HepG2 (cell line): ENCODE data around the gene CPEB2. TPM values are rescaled to one million over a fixed set of nuclear protein-coding genes. Genes with fewer than 3 reads are reported as not detected.

Experiments used
- ATAC-seq: fragments of 200-7000 bp; cut with Tn5 transposase; 3 replicates; pipeline ENCODE4 v1.9.1; 2020; ENCODE audit warnings: mild to moderate bottlenecking, moderate library complexity
- BruUV-seq: library from RNA; stranded (reverse); fragments of 400-500 nt; replicated peaks from 2 replicates; lab custom pipeline; 2021; lab: Mats Ljungman, UMichigan
- CTCF ChIA-PET: fragments of 300-600 bp; formaldehyde crosslinking; extraction: SDS; loops from one replicate; lab custom pipeline; 2021; ENCODE audit warnings: low total read pairs, inconsistent platforms, low intra/inter-chr PET ratio; lab: Yijun Ruan, JAX
- POLR2A ChIA-PET: fragments of 350-600 bp; sonication (Branson Sonifier 250); formaldehyde crosslinking; loops from one replicate; lab custom pipeline; 2020; ENCODE audit warnings: antibody characterized with exemption, inconsistent platforms; lab: Yijun Ruan, JAX
- DNase-seq: peaks from one replicate; pipeline ENCODE4 v3.0.0-alpha.2; 2015; ENCODE audit warnings: low spot score
- FAIRE-seq: peaks from 3 replicates; lab custom pipeline; 2011; peaks lifted over from hg19 to GRCh38; lab: Jason Lieb, UNC
- H2AFZ ChIP-seq: one replicate; pipeline ENCODE4 v1.6.1; 2011; ENCODE audit warnings: low read length, inconsistent platforms
- H3K27ac ChIP-seq: fragments of 300-600 bp; 3 replicates; pipeline ENCODE4 v1.8.0; 2011; ENCODE audit warnings: mixed run types, mild to moderate bottlenecking, mixed read lengths, low read length, inconsistent platforms; ENCODE audit not compliant: insufficient read depth; ENCODE audit errors: extremely low read length
- H3K27me3 ChIP-seq, 2 experiments: fragments of 200-600 bp in 1 of 2; 2 replicates in 1 of 2; 3 replicates in 1 of 2; pipeline versions ENCODE4 v1.6.0 to v1.8.0; 2011; ENCODE audit warnings: low read length in 2 of 2, mild to moderate bottlenecking in 2 of 2, moderate library complexity in 2 of 2, inconsistent platforms in 1 of 2; ENCODE audit not compliant: insufficient read depth in 2 of 2, control insufficient read depth in 1 of 2
- H3K36me3 ChIP-seq, 2 experiments: fragments of 200-600 bp in 1 of 2; replicated peaks in 1 of 2; 2 replicates in 1 of 2; 3 replicates in 1 of 2; pipeline versions ENCODE4 v1.5.1 to v1.8.0; 2011; ENCODE audit warnings: low read length in 2 of 2, inconsistent platforms in 1 of 2; ENCODE audit not compliant: insufficient read depth in 2 of 2, control insufficient read depth in 1 of 2
- H3K4me1 ChIP-seq: 2 replicates; pipeline ENCODE4 v1.5.1; 2012; ENCODE audit warnings: low read length, inconsistent platforms; ENCODE audit not compliant: insufficient read depth
- H3K4me2 ChIP-seq: 2 replicates; pipeline ENCODE4 v1.6.0; 2011; ENCODE audit warnings: low read depth, low read length, inconsistent platforms
- H3K4me3 ChIP-seq, 3 experiments: fragments of 200-600 bp in 1 of 3; sonication (generic), shearing (Covaris generic) in 1 of 3; replicated peaks in 1 of 3; 2 replicates each; pipeline ENCODE4 v1.5.1; 2011 to 2016; ENCODE audit warnings: low read length in 3 of 3, inconsistent platforms in 2 of 3, low read depth in 2 of 3, mild to moderate bottlenecking in 2 of 3, control low read depth in 1 of 3, mixed read lengths in 1 of 3; ENCODE audit not compliant: insufficient read depth in 1 of 3
- H3K79me2 ChIP-seq: one replicate; pipeline ENCODE4 v1.6.1; 2011; ENCODE audit warnings: low read length, inconsistent platforms; ENCODE audit not compliant: insufficient read depth
- H3K9ac ChIP-seq: 2 replicates; pipeline ENCODE4 v1.6.0; 2011; ENCODE audit warnings: mild to moderate bottlenecking, low read depth, low read length, inconsistent platforms; ENCODE audit not compliant: insufficient read depth
- H3K9me3 ChIP-seq: 2 replicates; pipeline ENCODE4 v1.5.1; 2012; ENCODE audit warnings: mild to moderate bottlenecking, low read length
- H4K20me1 ChIP-seq: 2 replicates; pipeline ENCODE4 v1.6.0; 2011; ENCODE audit warnings: inconsistent platforms, mild to moderate bottlenecking, low read length, moderate library complexity; ENCODE audit not compliant: insufficient read depth
- DPF2 ChIP-seq: sonication (generic); formaldehyde crosslinking; IDR thresholded peaks from 2 replicates; pipeline ENCODE4 v1.4.0; 2020; ENCODE audit warnings: mild to moderate bottlenecking, low read depth, missing genetic modification reagents, borderline replicate concordance
- NFKBIZ ChIP-seq: IDR thresholded peaks from 2 replicates; pipeline ENCODE4 v1.6.1; 2018; ENCODE audit warnings: missing genetic modification reagents, missing compliant biosample characterization
- SOX5 ChIP-seq: IDR thresholded peaks from 2 replicates; pipeline ENCODE4 v1.6.1; 2016; ENCODE audit warnings: borderline replicate concordance
- ZFP36L2 ChIP-seq: sonication (generic); formaldehyde crosslinking; IDR thresholded peaks from 2 replicates; pipeline ENCODE4 v1.4.0; 2020; ENCODE audit warnings: missing genetic modification reagents
- ZFP62 ChIP-seq: sonication (generic); formaldehyde crosslinking; IDR thresholded peaks from 2 replicates; pipeline ENCODE4 v1.4.0; 2020; ENCODE audit warnings: missing genetic modification reagents
- ZNF788 ChIP-seq: sonication (generic); formaldehyde crosslinking; IDR thresholded peaks from 2 replicates; pipeline ENCODE4 v1.5.0; 2020; ENCODE audit warnings: mild to moderate bottlenecking, missing genetic modification reagents, borderline replicate concordance
- ZSCAN31 ChIP-seq: sonication (generic); formaldehyde crosslinking; IDR thresholded peaks from 2 replicates; pipeline ENCODE4 v1.5.0; 2020; ENCODE audit warnings: low read depth, mild to moderate bottlenecking, missing genetic modification reagents
- WGBS: methylation state at CpG from one replicate; pipeline ENCODE4 v1.1.6; 2017; ENCODE audit warnings: low lambda C conversion rate; 5-methylcytosine and 5-hydroxymethylcytosine counted together
- in situ Hi-C: cut with HindIII; loops from 2 replicates; pipeline ENCODE4 v1.10.0; 2017; ENCODE audit warnings: low pct_unique_long_range_greater_than_20kb; ENCODE audit not compliant: extremely low pct_ligation_motif_present
- intact Hi-C: fragments of 100-400 bp; cut with micrococcal nuclease; formaldehyde crosslinking; loops from one replicate; pipeline ENCODE4 v1.10.0; 2022; ENCODE audit not compliant: unreplicated experiment
- polyA plus RNA-seq, 8 experiments: library from polyadenylated mRNA; depleted of rRNA in 3 of 8; stranded (reverse) in 7 of 8; unstranded in 1 of 8; fragments of >200 nt; fragmentation: Illumina TruSeq in 4 of 8; extraction: Trizol in 4 of 8; gene quantifications; 2 replicates each; pipeline versions ENCODE4 v1.2.1 to v1.2.3, GENCODE V29; 2011 to 2016; ENCODE audit warnings: low read depth in 4 of 8, missing spikeins in 1 of 8, mixed read lengths in 1 of 8; ENCODE audit not compliant: insufficient read depth in 1 of 8
- total RNA-seq, 5 experiments: library from RNA; depleted of rRNA; stranded (reverse); fragments of >200 nt; fragmentation: Illumina TruSeq; extraction: Trizol; gene quantifications; 2 replicates each; pipeline ENCODE4 v1.2.3, GENCODE V29; 2016; ENCODE audit warnings: low read depth in 1 of 5
- TF ChIP-seq, protein P1 (sequence below): sonication (generic); formaldehyde crosslinking; IDR thresholded peaks from 2 replicates; pipeline ENCODE4 v1.4.0; 2020; ENCODE audit warnings: mild to moderate bottlenecking, missing genetic modification reagents
- TF ChIP-seq, protein P2 (sequence below): sonication (generic); formaldehyde crosslinking; IDR thresholded peaks from 2 replicates; pipeline ENCODE4 v1.8.1; 2023; ENCODE audit warnings: mild to moderate bottlenecking, missing genetic modification reagents
- TF ChIP-seq, protein P3 (sequence below): sonication (generic); formaldehyde crosslinking; IDR thresholded peaks from 2 replicates; pipeline ENCODE4 v1.4.0; 2020; ENCODE audit warnings: mild to moderate bottlenecking, missing genetic modification reagents

CPEB2 gene
- total and polyA plus RNA-seq, 2 of the 13 experiments (the other 11 are each of a cell fraction or from before 2014, with no cell fraction given), result 2.0 to 2.5 TPM

DNA sequence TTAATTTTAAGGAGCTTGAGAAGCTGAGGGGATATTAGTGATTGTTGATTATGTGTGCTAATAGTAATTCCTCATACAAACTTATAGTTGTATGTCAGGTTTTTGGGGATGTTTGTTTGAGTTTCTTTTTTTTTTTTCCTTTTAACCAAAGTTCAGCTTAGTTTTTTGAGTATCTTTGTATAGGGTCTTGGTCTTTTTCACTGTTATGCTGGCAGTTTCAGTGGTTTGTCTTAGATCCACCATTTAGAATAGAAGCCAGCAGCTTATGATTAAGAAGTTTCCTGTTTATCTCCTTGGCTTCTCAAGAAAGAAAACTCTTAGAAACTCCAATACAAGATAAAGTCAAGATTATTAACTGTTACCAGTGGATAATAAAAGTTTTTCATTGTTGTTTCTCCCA is 16.1 kb downstream of the CPEB2 start:
- in situ Hi-C loops, result loop anchor here (25.0 kb wide), 2 partner anchors 644 to 1381 kb away; partner anchors contain the start of genes BOD1L1 and FBXL5
- DNase-seq (no peak), FAIRE-seq (no peak), ATAC-seq (no peak)
- Histone ChIP-seq H3K4me1 (no peaks in the 10 kb centered on the region), H3K27ac (no peak overlapping the region), H3K36me3 (peaks cover 0 to 2% of the 10 kb centered on the region in 2 experiments; a peak in 1 of 5 replicates), H4K20me1 (no peaks in the 10 kb centered on the region), H3K4me2 (no peak overlapping the region), H2AFZ (no peak overlapping the region), H3K79me2 (no peaks in the 10 kb centered on the region), H3K9me3 (no peaks in the 10 kb centered on the region), H3K27me3 (no peaks in the 10 kb centered on the region; a peak in 1 of 5 replicates), H3K9ac (no peak overlapping the region), H3K4me3 (no peak overlapping the region)
- BruUV-seq, result no TSS peak
- ChIA-PET POLR2A (no interaction called here), CTCF (no interaction called here)
- TF ChIP-seq ZFP62 (CRISPR knock-in tag) (no peak), DPF2 (no peak)
- intact Hi-C loops, result no loop called here

DNA sequence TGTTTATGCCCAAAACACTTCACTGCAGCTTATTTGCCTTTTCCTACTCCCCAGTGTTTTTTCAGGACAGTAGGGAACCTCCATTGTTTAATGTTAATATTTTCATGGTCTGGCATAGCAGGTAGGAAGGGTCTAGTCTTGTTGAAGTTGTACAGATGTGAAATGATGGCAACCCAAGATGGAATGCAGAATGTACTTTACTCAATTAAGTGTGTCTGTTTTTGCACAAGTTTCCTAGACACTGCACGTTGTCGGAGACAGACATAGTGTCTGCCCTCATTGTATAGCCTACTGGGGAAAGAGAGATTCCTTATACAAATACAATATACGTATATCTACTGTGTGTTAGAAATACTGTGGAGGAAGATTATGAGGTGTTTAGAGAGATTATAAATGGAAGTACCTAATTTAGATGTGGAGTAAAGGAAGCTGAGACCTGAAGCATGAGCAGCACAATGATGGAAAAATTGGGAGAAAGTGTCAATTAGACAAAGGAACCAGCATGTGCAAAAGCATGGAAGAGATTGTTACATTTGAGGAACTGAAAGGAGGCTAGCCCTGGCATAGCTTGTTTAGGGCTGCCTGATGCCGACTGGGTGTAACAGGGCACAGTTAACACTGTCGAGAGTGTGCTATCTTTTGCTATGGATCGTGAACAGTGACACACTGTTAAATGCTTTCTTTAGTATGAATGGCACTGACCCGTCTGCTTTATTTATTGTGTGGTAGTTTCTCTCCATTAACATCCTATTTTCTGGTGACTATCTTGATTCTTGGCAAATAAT is 18.4 kb downstream of the CPEB2 start:
- ATAC-seq, result no peak
- in situ Hi-C loops, result loop anchor here (25.0 kb wide), 2 partner anchors 642 to 1383 kb away; partner anchors contain the start of genes BOD1L1 and FBXL5
- Histone ChIP-seq H3K36me3 (peaks cover 0 to 2% of the 10 kb centered on the region in 2 experiments; a peak in 1 of 5 replicates), H3K27me3 (no peaks in the 10 kb centered on the region; a peak in 1 of 5 replicates), H4K20me1 (no peaks in the 10 kb centered on the region)
- CTCF ChIA-PET, result no interaction called here
- DNase-seq, result no peak
- no peak for FAIRE-seq
- TF ChIP-seq SOX5 (CRISPR knock-in tag), result no peak
- TF ChIP-seq NFKBIZ (CRISPR knock-in tag), result no peak
- TF ChIP-seq, protein P1, sequence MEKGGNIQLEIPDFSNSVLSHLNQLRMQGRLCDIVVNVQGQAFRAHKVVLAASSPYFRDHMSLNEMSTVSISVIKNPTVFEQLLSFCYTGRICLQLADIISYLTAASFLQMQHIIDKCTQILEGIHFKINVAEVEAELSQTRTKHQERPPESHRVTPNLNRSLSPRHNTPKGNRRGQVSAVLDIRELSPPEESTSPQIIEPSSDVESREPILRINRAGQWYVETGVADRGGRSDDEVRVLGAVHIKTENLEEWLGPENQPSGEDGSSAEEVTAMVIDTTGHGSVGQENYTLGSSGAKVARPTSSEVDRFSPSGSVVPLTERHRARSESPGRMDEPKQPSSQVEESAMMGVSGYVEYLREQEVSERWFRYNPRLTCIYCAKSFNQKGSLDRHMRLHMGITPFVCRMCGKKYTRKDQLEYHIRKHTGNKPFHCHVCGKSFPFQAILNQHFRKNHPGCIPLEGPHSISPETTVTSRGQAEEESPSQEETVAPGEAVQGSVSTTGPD, result no peak
- TF ChIP-seq, protein P2, sequence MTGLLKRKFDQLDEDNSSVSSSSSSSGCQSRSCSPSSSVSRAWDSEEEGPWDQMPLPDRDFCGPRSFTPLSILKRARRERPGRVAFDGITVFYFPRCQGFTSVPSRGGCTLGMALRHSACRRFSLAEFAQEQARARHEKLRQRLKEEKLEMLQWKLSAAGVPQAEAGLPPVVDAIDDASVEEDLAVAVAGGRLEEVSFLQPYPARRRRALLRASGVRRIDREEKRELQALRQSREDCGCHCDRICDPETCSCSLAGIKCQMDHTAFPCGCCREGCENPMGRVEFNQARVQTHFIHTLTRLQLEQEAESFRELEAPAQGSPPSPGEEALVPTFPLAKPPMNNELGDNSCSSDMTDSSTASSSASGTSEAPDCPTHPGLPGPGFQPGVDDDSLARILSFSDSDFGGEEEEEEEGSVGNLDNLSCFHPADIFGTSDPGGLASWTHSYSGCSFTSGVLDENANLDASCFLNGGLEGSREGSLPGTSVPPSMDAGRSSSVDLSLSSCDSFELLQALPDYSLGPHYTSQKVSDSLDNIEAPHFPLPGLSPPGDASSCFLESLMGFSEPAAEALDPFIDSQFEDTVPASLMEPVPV, result no peak
- TF ChIP-seq ZSCAN31 (CRISPR knock-in tag), result no peak
- TF ChIP-seq, protein P3, sequence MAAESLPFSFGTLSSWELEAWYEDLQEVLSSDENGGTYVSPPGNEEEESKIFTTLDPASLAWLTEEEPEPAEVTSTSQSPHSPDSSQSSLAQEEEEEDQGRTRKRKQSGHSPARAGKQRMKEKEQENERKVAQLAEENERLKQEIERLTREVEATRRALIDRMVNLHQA (CRISPR knock-in tag), result no peak
- TF ChIP-seq ZFP36L2 (CRISPR knock-in tag), result no peak
- no peak for TF ChIP-seq ZNF788 (CRISPR knock-in tag)
- TF ChIP-seq, all 625 proteins: peak for 0
- no peaks in the 10 kb centered on the region for H3K79me2 ChIP-seq
- intact Hi-C loops, result no loop called here
- H3K9ac ChIP-seq, result no peak overlapping the region
- no peak overlapping the region for H3K4me3 ChIP-seq
- H3K27ac ChIP-seq, result no peak overlapping the region
- no peak overlapping the region for H2AFZ ChIP-seq
- H3K4me1 ChIP-seq, result no peaks in the 10 kb centered on the region
- BruUV-seq, result no TSS peak
- H3K4me2 ChIP-seq, result no peak overlapping the region
- H3K9me3 ChIP-seq, result no peaks in the 10 kb centered on the region
- POLR2A ChIA-PET, result no interaction called here
- WGBS, result 99% methylated on average over 7 of the region's 7 CpGs
